Nephron progenitor cell (in vitro differentiated cells): ENCODE results near the gene NUDCD3.

Experiments used
- DNase-seq: peaks from one replicate; pipeline ENCODE4 v3.0.0; 2021
- H3K27ac Mint-ChIP-seq: 2 replicates; pipeline ENCODE4 v1.8.0; 2021; ENCODE audit warnings: mild to moderate bottlenecking, moderate library complexity, mixed read lengths
- H3K27me3 Mint-ChIP-seq: 2 replicates; pipeline ENCODE4 v1.8.0; 2021; ENCODE audit warnings: mild to moderate bottlenecking, low read depth, mixed read lengths; ENCODE audit not compliant: poor library complexity
- H3K36me3 Mint-ChIP-seq: 2 replicates; pipeline ENCODE4 v1.8.0; 2021; ENCODE audit warnings: low read depth, mixed read lengths
- H3K4me1 Mint-ChIP-seq: 2 replicates; pipeline ENCODE4 v1.8.0; 2021; ENCODE audit warnings: mixed read lengths
- H3K4me3 Mint-ChIP-seq: 2 replicates; pipeline ENCODE4 v1.8.0; 2021; ENCODE audit warnings: mild to moderate bottlenecking, moderate library complexity, mixed read lengths
- H3K9me3 Mint-ChIP-seq: 2 replicates; pipeline ENCODE4 v1.8.0; 2021; ENCODE audit warnings: mild to moderate bottlenecking, moderate library complexity, mixed read lengths
- CTCF ChIP-seq: fragments of 200-600 bp; sonication (generic); IDR thresholded peaks from 2 replicates; pipeline ENCODE4 v1.5.0; 2021; ENCODE audit warnings: antibody characterized with exemption

The NUDCD3 gene

GRCh38 chr7:44490351-44491200, at the start of gene NUDCD3:
Gene NUDCD3 (minus strand): TSS chr7:44490658. CDS start chr7:44490600, 58 bp downstream.
- H3K4me3 Mint-ChIP-seq = peak within 1 kb of the TSS; percentile 93
- peaks cover 46% of the 10 kb centered on the region for H3K4me1 Mint-ChIP-seq
- DNase-seq = peak; percentile 78
- peaks cover 11% of the 10 kb centered on the region for H3K27me3 Mint-ChIP-seq
- TF ChIP-seq CTCF = no peak
- H3K36me3 Mint-ChIP-seq = peaks cover 19% of the 10 kb centered on the region
- peak within 1 kb of the TSS; percentile 98 for H3K27ac Mint-ChIP-seq
- H3K9me3 Mint-ChIP-seq = no peaks in the 10 kb centered on the region

- no peaks in the 10 kb centered on the region for H3K9me3 Mint-ChIP-seq
- H3K4me3 Mint-ChIP-seq = no peak overlapping the region
- no peaks in the 10 kb centered on the region for H3K36me3 Mint-ChIP-seq
- no peak overlapping the region for H3K27ac Mint-ChIP-seq
- no peaks in the 10 kb centered on the region for H3K4me1 Mint-ChIP-seq
- peaks cover 13% of the 10 kb centered on the region for H3K27me3 Mint-ChIP-seq
- DNase-seq = no peak
- TF ChIP-seq CTCF = no peak
These were observed 49.4 kb upstream of the NUDCD3 start for GRCh38 chr7:44539669-44540506.

- no peak for DNase-seq
- no peaks in the 10 kb centered on the region for H3K9me3 Mint-ChIP-seq
- no peaks in the 10 kb centered on the region for H3K4me1 Mint-ChIP-seq
- no peaks in the 10 kb centered on the region for H3K36me3 Mint-ChIP-seq
- TF ChIP-seq CTCF = no peak
- no peak overlapping the region for H3K4me3 Mint-ChIP-seq
- peaks cover 13% of the 10 kb centered on the region for H3K27me3 Mint-ChIP-seq
- H3K27ac Mint-ChIP-seq = no peak overlapping the region
These were observed 48.6 kb upstream of the NUDCD3 start for GRCh38 chr7:44538798-44539668.

- Mint-ChIP-seq H3K9me3 (no peaks in the 10 kb centered on the region), H3K27me3 (peaks cover 13% of the 10 kb centered on the region), H3K27ac (no peak overlapping the region), H3K36me3 (no peaks in the 10 kb centered on the region), H3K4me1 (peaks cover 3% of the 10 kb centered on the region), H3K4me3 (no peak overlapping the region)
- no peak for TF ChIP-seq CTCF
- DNase-seq = no peak
These were observed 47.8 kb upstream of the NUDCD3 start for GRCh38 chr7:44538093-44538797.

GRCh38 chr7:44537442-44537841, 47.0 kb upstream of the NUDCD3 start:
- peak overlapping the region; percentile 28 for H3K4me3 Mint-ChIP-seq
- no peak for DNase-seq
- no peaks in the 10 kb centered on the region for H3K36me3 Mint-ChIP-seq
- H3K27me3 Mint-ChIP-seq = peaks cover 13% of the 10 kb centered on the region
- peaks cover 4% of the 10 kb centered on the region for H3K4me1 Mint-ChIP-seq
- no peak overlapping the region for H3K27ac Mint-ChIP-seq
- H3K9me3 Mint-ChIP-seq = no peaks in the 10 kb centered on the region
- TF ChIP-seq CTCF = no peak
